ENCODE data around the gene TEX261.

TEX261 gene

GRCh38 chr2:70978341-70979179 lies 16.1 kb downstream of the TEX261 start, which contains the start of gene ANKRD53:
TSS of gene ANKRD53 (plus strand) at chr2:70978630. CDS start at chr2:70978646, 16 bp downstream.
- H3K27me3 ChIP-seq (ENCODE audit: insufficient read depth, insufficient read length): peaks cover 30% of the 10 kb centered on the region
- peaks cover 5% of the 10 kb centered on the region for H3K36me3 ChIP-seq (ENCODE audit: insufficient read depth, insufficient read length, low read length)
- DNase-seq (ENCODE audit: low read depth, low spot score): no peak
- no peaks in the 10 kb centered on the region for H3K9me3 ChIP-seq (ENCODE audit: insufficient read depth, low read length)
- TF ChIP-seq ZNF274 (IDR thresholded peaks at IDR 0.05; ENCODE audit: low read depth, low read length) (no peak), YY1 (IDR thresholded peaks at IDR 0.05; ENCODE audit: insufficient read depth, insufficient read length) (no peak), SUZ12 (IDR thresholded peaks at IDR 0.05; ENCODE audit: extremely low read depth, insufficient read depth, insufficient read length) (no peak)
- peaks cover 3% of the 10 kb centered on the region for H3K4me1 ChIP-seq (ENCODE audit: insufficient read depth, insufficient read length)
- H3K4me3 ChIP-seq (ENCODE audit: insufficient read length, low read depth): peak within 1 kb of the TSS; percentile 41
- peak within 1 kb of the TSS; percentile 59 for H3K9ac ChIP-seq (ENCODE audit: insufficient read length, low read depth)

- no peak overlapping the region for H3K4me3 ChIP-seq (ENCODE audit: insufficient read length, low read depth)
- H3K27me3 ChIP-seq (ENCODE audit: insufficient read depth, insufficient read length): peaks cover 30% of the 10 kb centered on the region
- DNase-seq (ENCODE audit: low read depth, low spot score): no peak
- H3K9me3 ChIP-seq (ENCODE audit: insufficient read depth, low read length): no peaks in the 10 kb centered on the region
- H3K36me3 ChIP-seq (ENCODE audit: insufficient read depth, insufficient read length, low read length): no peaks in the 10 kb centered on the region
- H3K9ac ChIP-seq (ENCODE audit: insufficient read length, low read depth): no peak overlapping the region
- peaks cover 3% of the 10 kb centered on the region for H3K4me1 ChIP-seq (ENCODE audit: insufficient read depth, insufficient read length)
- TF ChIP-seq SUZ12 (IDR thresholded peaks at IDR 0.05; ENCODE audit: extremely low read depth, insufficient read depth, insufficient read length) (no peak), YY1 (IDR thresholded peaks at IDR 0.05; ENCODE audit: insufficient read depth, insufficient read length) (no peak), ZNF274 (IDR thresholded peaks at IDR 0.05; ENCODE audit: low read depth, low read length) (no peak)
Observed at GRCh38 chr2:70977605-70978205, 17.0 kb downstream of the TEX261 start.

DNA sequence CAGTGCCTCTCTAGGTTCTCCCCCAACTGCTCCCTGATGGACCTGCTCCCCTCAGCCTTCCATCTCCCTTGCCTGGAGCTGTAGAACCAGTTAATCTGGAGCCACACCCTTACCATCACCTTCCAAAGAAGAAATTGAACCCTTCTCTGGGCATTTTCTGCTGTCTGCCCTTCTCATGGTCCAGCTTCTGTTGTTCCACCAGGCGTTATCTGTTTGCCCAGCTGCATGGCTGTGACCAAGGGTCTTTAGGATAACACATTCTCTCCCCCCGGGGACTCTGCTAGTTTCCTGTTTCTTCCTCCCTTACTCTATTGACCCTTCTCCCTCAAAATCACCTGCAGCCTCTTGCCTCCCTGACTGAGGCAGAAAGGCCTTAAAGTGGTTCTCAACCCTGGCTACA lies 19.4 kb downstream of the TEX261 start:
- H3K27me3 ChIP-seq (ENCODE audit: insufficient read depth, insufficient read length): peaks cover 30% of the 10 kb centered on the region
- H3K9me3 ChIP-seq (ENCODE audit: insufficient read depth, low read length): no peaks in the 10 kb centered on the region
- DNase-seq (ENCODE audit: low read depth, low spot score): no peak
- no peaks in the 10 kb centered on the region for H3K4me1 ChIP-seq (ENCODE audit: insufficient read depth, insufficient read length)
- TF ChIP-seq SUZ12 (IDR thresholded peaks at IDR 0.05; ENCODE audit: extremely low read depth, insufficient read depth, insufficient read length) (no peak), ZNF274 (IDR thresholded peaks at IDR 0.05; ENCODE audit: low read depth, low read length) (no peak), YY1 (IDR thresholded peaks at IDR 0.05; ENCODE audit: insufficient read depth, insufficient read length) (no peak)
- no peaks in the 10 kb centered on the region for H3K36me3 ChIP-seq (ENCODE audit: insufficient read depth, insufficient read length, low read length)
- H3K9ac ChIP-seq (ENCODE audit: insufficient read length, low read depth): no peak overlapping the region
- H3K4me3 ChIP-seq (ENCODE audit: insufficient read length, low read depth): no peak overlapping the region

DNA sequence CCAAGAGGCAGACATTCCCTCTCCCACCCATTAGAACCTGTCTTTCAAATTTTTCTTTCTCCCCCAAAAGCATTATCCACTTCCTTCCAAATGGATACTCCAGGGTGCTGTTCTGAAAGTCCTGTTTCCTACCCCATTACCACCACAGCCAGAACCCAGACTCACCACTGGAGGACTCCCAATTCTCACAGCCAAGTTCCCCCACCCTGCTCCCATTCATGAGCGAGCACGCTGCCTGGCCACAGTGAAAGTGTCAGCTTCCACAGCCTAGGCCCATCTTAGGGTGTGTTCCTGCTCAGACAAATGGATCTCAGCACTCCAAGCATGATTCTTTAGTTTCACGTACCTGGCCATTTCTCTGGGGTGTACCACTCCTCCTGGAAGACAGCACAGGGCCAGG lies 20.1 kb downstream of the TEX261 start:
- no peaks in the 10 kb centered on the region for H3K9me3 ChIP-seq (ENCODE audit: insufficient read depth, low read length)
- DNase-seq (ENCODE audit: low read depth, low spot score): no peak
- H3K4me1 ChIP-seq (ENCODE audit: insufficient read depth, insufficient read length): no peaks in the 10 kb centered on the region
- no peak overlapping the region for H3K9ac ChIP-seq (ENCODE audit: insufficient read length, low read depth)
- peaks cover 28% of the 10 kb centered on the region for H3K27me3 ChIP-seq (ENCODE audit: insufficient read depth, insufficient read length)
- TF ChIP-seq ZNF274 (IDR thresholded peaks at IDR 0.05; ENCODE audit: low read depth, low read length) (no peak), SUZ12 (IDR thresholded peaks at IDR 0.05; ENCODE audit: extremely low read depth, insufficient read depth, insufficient read length) (no peak), YY1 (IDR thresholded peaks at IDR 0.05; ENCODE audit: insufficient read depth, insufficient read length) (no peak)
- no peak overlapping the region for H3K4me3 ChIP-seq (ENCODE audit: insufficient read length, low read depth)
- no peaks in the 10 kb centered on the region for H3K36me3 ChIP-seq (ENCODE audit: insufficient read depth, insufficient read length, low read length)

GRCh38 chr2:70967189-70967588 lies 27.5 kb downstream of the TEX261 start:
- H3K36me3 ChIP-seq (ENCODE audit: insufficient read depth, insufficient read length, low read length): no peaks in the 10 kb centered on the region
- TF ChIP-seq YY1 (IDR thresholded peaks at IDR 0.05; ENCODE audit: insufficient read depth, insufficient read length) (no peak), ZNF274 (IDR thresholded peaks at IDR 0.05; ENCODE audit: low read depth, low read length) (no peak), SUZ12 (IDR thresholded peaks at IDR 0.05; ENCODE audit: extremely low read depth, insufficient read depth, insufficient read length) (no peak)
- no peaks in the 10 kb centered on the region for H3K4me1 ChIP-seq (ENCODE audit: insufficient read depth, insufficient read length)
- H3K27me3 ChIP-seq (ENCODE audit: insufficient read depth, insufficient read length): peaks cover 36% of the 10 kb centered on the region
- no peak overlapping the region for H3K9ac ChIP-seq (ENCODE audit: insufficient read length, low read depth)
- DNase-seq (ENCODE audit: low read depth, low spot score): no peak
- H3K9me3 ChIP-seq (ENCODE audit: insufficient read depth, low read length): no peaks in the 10 kb centered on the region
- no peak overlapping the region for H3K4me3 ChIP-seq (ENCODE audit: insufficient read length, low read depth)

DNA sequence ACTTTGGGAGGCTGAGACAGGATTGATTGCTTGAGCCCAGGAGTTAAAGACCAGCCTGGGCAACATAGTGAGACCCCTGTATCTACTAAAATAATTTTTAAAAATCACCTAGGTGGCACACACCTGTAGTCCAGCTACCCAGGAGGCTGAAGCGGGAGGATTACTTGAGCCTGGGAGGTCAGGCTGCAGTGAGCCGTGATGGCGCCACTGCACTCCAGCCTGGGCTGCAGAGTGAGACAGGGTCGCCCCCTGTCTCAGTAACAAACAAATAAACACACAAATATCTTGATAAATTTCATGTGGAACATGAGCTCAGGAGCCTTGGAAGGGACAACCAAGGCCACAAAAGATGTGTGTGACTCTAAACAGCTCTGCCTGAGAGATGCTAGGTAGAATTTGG lies 28.0 kb downstream of the TEX261 start:
- H3K27me3 ChIP-seq (ENCODE audit: insufficient read depth, insufficient read length): peaks cover 38% of the 10 kb centered on the region
- H3K9me3 ChIP-seq (ENCODE audit: insufficient read depth, low read length): no peaks in the 10 kb centered on the region

DNA sequence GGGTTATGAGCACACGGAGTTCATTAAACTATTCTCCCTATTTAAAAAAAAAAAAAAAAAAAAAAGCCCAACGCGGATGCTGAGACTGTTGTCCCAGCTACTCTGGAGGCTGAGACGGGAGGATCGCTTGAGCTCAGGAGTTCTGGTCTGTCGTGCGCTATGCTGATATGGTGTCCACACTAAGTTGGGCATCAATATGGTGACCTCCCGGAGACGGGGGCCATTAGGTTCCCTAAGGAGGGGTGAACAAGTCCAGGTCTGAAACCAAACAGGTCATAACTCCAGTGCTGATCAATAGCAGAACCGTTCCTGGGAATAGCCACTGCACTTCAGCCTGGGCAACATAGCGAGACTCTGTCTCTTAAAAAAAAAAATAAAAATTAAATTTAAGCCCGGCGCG lies 29.2 kb downstream of the TEX261 start:
- no peak overlapping the region for H3K9ac ChIP-seq (ENCODE audit: insufficient read length, low read depth)
- DNase-seq (ENCODE audit: low read depth, low spot score): no peak
- H3K27me3 ChIP-seq (ENCODE audit: insufficient read depth, insufficient read length): peaks cover 38% of the 10 kb centered on the region
- H3K9me3 ChIP-seq (ENCODE audit: insufficient read depth, low read length): no peaks in the 10 kb centered on the region
- TF ChIP-seq SUZ12 (IDR thresholded peaks at IDR 0.05; ENCODE audit: extremely low read depth, insufficient read depth, insufficient read length) (no peak), YY1 (IDR thresholded peaks at IDR 0.05; ENCODE audit: insufficient read depth, insufficient read length) (no peak)
- H3K36me3 ChIP-seq (ENCODE audit: insufficient read depth, insufficient read length, low read length): no peaks in the 10 kb centered on the region
- no peak overlapping the region for H3K4me3 ChIP-seq (ENCODE audit: insufficient read length, low read depth)
- H3K4me1 ChIP-seq (ENCODE audit: insufficient read depth, insufficient read length): no peaks in the 10 kb centered on the region

More for the DNA sequence above, 28.0 kb downstream of the TEX261 start:
- DNase-seq (ENCODE audit: low read depth, low spot score): no peak
- no peaks in the 10 kb centered on the region for H3K4me1 ChIP-seq (ENCODE audit: insufficient read depth, insufficient read length)
- H3K36me3 ChIP-seq (ENCODE audit: insufficient read depth, insufficient read length, low read length): no peaks in the 10 kb centered on the region
- no peak for TF ChIP-seq ZNF274 (IDR thresholded peaks at IDR 0.05; ENCODE audit: low read depth, low read length)
- no peak for TF ChIP-seq SUZ12 (IDR thresholded peaks at IDR 0.05; ENCODE audit: extremely low read depth, insufficient read depth, insufficient read length)
- no peak for TF ChIP-seq YY1 (IDR thresholded peaks at IDR 0.05; ENCODE audit: insufficient read depth, insufficient read length)
- H3K9ac ChIP-seq (ENCODE audit: insufficient read length, low read depth): no peak overlapping the region
- no peak overlapping the region for H3K4me3 ChIP-seq (ENCODE audit: insufficient read length, low read depth)

All from NT2/D1 (cell line).